GM12891 (cell line): ENCODE results near the gene FBXW11.

ENCODE experiments used
- PAX5 ChIP-seq: IDR thresholded peaks from 2 replicates; pipeline ENCODE4 v1.6.1; 2011; ENCODE audit warnings: low read length, moderate library complexity, mild to moderate bottlenecking; ENCODE audit not compliant: insufficient read depth, severe bottlenecking
- POLR2A ChIP-seq: IDR thresholded peaks from 2 replicates; pipeline ENCODE4 v1.6.1; 2011; ENCODE audit warnings: low read depth, low read length, control low read depth
- POLR2AphosphoS5 ChIP-seq: IDR thresholded peaks from 2 replicates; pipeline ENCODE4 v1.6.1; 2011; ENCODE audit warnings: low read depth, low read length, control low read depth
- POU2F2 ChIP-seq: IDR thresholded peaks from 2 replicates; pipeline ENCODE4 v1.6.1; 2011; ENCODE audit warnings: low read depth, mild to moderate bottlenecking, control low read depth, low read length, moderate library complexity
- SPI1 ChIP-seq: IDR thresholded peaks from 2 replicates; pipeline ENCODE4 v1.6.1; 2011; ENCODE audit warnings: low read depth, low read length, control low read depth
- TAF1 ChIP-seq: IDR thresholded peaks from 2 replicates; pipeline ENCODE4 v1.6.1; 2011; ENCODE audit warnings: low read depth, low read length, control low read depth

DNA sequence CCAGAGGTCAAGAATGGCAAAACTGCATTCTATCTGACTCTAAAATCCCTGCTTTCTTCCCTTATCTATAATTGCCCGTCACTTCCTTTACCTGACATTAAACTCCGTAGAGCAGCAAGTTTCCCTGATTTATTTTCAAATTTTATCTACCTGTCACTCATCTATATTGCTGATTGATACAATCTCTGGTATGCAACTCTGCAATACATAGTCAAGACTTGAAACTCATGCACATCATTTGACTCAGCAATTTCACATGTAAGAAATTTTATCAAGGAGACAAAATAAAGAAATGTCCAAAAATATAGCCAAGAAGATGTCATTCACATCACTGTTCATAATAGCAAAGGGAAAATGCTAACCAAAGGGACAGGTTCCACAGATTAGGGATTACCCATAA is 39.5 kb downstream of the FBXW11 start:
- no peak for TF ChIP-seq POLR2AphosphoS5
- no peak for TF ChIP-seq TAF1
- no peak for TF ChIP-seq POLR2A
- no peak for TF ChIP-seq PAX5
- no peak for TF ChIP-seq POU2F2
- TF ChIP-seq SPI1 = no peak
